Measurements from ENCODE around the gene QSOX2.
"Not testable (repeated sequence)": the region's sequence is repeated elsewhere in the genome, so short reads cannot be mapped to it uniquely, and the experiment has no call there.

The QSOX2 gene

GRCh38 chr9:136282272-136282861 lies 36.8 kb upstream of the QSOX2 start:
- no peak for DNase-seq (ENCODE audit: low read depth)

- no peak for DNase-seq (ENCODE audit: low read depth)
These were observed 36.0 kb upstream of the QSOX2 start for GRCh38 chr9:136281421-136282271.

DNA sequence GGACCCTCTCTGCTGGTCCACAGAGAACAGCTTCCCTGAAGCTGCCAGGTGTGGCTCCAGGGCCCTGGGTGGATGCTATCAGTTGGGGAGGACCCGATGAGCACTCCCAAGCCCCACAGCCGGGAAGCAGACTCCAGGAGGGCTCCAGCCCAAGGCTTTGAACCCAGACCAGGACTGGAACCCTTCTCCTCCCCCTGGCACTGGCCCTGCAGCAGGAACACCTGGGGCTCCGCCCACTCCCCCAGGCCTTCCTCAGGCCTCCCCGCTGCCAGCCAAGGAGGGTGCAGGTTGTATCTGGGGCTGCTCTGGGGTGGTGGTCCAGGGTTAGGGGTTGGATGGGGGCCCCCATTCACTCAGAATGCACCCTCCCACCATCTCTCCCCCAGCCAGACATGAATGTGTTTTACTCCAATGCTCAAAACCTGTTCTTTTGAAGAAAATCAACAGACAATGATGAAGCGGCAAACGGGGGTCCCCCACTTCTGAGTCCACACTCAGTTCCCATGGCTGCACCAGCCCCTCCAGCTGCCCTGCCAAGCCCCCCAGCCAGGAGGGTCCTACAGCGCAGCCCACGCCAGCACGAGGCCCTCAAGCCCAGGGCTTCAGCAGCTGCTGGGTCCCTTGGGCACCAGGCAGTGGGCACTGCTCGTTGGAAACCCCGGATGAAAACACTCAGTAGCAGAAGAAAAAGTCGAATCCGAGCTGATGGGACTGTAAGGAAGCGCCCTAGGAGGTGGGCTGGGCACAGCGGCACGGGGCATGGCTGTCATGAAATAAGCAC lies 35.1 kb upstream of the QSOX2 start:
- no peak for DNase-seq (ENCODE audit: low read depth)

- DNase-seq (ENCODE audit: low read depth): no peak
These were observed 33.9 kb upstream of the QSOX2 start for GRCh38 chr9:136279471-136279870.

GRCh38 chr9:136278894-136279293 lies 33.3 kb upstream of the QSOX2 start:
- no peak for DNase-seq (ENCODE audit: low read depth)

GRCh38 chr9:136278221-136278620 lies 32.6 kb upstream of the QSOX2 start:
- DNase-seq (ENCODE audit: low read depth): no peak

DNA sequence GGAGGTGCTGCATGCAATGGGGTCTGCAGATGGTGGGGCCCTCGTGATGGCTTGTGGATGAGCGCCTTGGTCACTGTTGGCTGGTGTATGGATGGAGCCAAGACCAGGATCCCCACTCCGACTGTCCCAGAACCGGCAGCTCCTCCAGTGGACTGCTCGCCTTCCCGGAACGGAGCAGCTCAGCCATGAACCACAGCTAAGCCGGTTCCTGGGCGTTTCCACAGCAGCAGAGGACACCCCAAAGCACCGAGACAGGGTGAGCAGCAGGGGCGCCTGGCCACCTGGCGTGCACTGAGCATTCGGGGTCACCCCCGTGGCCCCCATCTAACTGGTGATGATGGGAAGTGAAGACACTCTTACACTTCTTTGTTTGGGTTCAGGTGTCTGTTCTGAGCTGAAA lies 32.1 kb upstream of the QSOX2 start:
- DNase-seq (ENCODE audit: low read depth): no peak

DNA sequence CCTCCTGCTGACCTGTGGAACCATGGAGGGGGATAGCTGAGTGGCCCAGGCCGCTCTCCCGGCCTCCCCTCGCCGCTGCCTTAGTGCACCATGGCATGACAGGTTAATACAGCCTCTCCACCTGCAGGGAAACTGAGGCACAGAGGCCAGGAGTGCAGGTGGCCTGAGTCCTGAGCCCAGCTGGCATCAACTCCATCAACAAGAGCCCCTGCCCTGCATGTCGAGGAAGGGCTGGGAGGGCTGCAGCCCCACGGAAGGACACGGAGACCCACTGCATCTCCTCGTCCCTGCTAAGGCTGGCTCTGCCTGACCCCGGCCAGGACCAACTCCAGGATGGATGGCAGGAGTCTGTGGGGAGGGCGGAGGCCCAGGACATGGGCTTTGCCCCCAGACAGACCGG lies 31.1 kb upstream of the QSOX2 start:
- no peak for DNase-seq (ENCODE audit: low read depth)

GRCh38 chr9:136275655-136276429 lies 30.2 kb upstream of the QSOX2 start:
- no peak for DNase-seq (ENCODE audit: low read depth)

DNA sequence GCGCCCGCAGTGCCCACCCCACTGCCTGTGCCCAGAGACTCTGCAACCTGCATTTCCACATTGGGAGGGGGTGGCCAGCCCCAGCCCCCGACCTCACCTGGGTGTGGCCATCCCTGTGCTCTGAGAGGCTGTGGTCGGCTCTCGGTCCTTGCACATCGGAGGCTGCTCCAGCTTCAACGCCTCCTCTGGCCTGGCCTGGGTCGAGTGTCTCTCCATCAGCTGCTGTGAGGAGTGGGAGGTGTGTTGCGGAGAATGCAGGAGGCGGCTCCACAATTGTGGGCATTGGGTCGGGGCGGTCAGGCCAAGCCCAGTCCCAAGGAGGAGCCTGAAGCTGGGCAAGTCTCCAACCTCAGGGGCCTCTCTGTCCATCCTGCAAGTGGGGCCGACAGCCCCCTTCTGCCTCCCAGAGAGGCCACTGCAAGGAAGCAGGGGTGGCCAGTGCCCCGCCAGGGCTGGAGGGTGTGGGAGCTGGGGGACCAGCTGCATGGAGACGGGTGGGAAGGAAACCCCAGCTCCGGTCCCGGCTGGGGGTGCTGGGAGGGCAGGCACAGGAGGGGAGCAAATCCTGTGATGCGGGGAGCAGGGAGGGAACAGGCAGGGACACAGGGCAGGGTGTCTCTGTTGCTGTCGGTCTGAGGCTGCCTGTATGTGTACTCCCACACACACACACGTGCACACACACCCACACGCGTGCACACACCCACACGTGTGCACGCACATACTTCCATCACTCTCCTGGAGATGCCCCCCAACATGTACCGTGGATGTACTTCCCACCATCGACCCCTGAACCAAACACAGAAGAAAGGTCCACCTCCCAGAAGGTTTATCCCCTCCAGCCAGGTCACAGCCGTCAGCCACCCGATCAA lies 29.4 kb upstream of the QSOX2 start:
- no peak for DNase-seq (ENCODE audit: low read depth)

DNA sequence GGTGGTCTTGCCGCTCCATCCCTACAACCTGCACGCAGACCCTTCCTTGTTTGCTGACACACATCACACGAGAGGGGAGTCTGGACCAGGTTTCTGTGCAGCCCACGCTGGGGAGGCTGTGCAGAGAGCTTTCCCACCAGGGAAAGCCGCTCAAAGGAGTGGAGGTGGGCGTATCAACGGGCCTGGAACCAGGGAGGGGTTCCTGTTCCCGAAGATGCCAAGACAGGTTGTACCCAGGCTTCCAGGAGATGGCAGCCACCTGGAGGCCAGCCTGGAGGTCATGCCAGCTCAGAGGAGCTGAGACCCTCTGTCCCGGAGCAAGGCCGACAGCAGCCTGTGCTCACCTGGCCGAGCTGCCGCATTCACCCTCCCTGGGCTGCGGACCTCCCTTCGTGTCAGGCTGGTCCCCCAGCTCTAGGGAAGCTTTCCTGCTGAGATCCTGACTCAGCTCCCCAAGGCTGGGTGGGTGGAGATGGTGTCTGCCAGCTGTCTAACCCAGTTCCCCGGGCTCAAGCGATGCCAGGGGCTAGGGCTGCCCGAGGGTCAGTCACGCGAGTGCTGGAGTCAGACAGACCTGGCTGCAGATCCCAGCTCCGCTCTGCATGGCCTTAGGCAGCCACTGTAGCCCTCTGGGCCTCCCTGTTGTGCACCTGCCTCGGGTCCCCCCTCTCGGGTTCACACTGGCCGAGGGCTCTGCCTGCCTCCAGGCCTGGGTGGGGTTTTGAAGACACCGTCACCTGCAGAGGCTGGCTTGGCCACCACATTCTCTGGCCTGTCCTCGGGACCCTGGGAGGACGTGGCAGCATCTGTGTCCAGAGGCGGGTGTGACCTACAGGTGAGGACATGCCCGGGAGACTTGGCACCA lies 28.5 kb upstream of the QSOX2 start:
- no peak for DNase-seq (ENCODE audit: low read depth)

- DNase-seq (ENCODE audit: low read depth): no peak
These were observed 27.7 kb upstream of the QSOX2 start for GRCh38 chr9:136273244-136273865.

DNA sequence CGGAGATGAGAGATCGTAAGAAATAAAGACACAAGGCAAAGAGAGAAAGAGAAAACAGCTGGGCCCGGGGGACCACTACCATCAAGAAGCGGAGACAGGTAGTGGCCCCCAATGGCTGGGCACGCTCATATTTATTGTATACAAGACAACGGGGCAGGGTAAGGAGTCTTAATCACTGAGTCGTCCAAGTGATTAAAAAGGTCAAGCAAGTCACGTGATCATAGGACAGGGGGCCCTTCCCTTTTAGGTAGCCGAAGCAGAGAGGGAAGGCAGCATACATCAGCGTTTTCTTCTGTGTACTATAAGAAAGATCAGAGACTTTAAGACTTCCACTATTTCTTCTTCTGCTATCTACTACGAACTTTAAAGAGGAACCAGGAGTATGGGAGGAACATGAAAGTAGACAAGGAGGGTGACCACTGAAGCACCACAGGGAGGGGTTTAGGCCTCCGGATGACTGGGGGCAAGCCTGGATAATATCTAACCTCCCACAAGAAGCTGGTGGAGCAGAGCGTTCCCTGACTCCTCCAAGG lies 24.6 kb upstream of the QSOX2 start:
- DNase-seq (ENCODE audit: low read depth): no peak

- DNase-seq (ENCODE audit: low read depth): no peak
These were observed 23.1 kb upstream of the QSOX2 start for GRCh38 chr9:136268735-136269134.

DNA sequence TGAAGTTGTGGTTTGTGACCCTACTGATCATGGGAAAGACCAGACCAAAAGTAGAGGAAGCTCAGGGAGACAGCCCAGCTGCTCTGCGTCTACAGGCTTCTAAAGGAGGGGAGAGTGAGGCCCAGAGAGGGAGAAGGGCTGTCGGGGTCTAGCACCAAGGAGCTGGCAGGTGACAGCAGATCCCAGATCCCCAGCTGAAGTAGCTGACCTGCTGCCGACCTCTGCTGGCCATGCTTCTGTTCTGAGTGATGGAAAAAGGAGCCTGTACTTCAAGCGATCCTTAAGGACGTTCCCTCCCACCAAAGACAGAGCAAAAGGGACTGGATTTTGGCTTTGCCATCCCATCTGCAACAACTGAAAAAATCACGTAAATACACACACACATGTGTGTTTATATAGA lies 22.7 kb upstream of the QSOX2 start:
- DNase-seq (ENCODE audit: low read depth): no peak

DNA sequence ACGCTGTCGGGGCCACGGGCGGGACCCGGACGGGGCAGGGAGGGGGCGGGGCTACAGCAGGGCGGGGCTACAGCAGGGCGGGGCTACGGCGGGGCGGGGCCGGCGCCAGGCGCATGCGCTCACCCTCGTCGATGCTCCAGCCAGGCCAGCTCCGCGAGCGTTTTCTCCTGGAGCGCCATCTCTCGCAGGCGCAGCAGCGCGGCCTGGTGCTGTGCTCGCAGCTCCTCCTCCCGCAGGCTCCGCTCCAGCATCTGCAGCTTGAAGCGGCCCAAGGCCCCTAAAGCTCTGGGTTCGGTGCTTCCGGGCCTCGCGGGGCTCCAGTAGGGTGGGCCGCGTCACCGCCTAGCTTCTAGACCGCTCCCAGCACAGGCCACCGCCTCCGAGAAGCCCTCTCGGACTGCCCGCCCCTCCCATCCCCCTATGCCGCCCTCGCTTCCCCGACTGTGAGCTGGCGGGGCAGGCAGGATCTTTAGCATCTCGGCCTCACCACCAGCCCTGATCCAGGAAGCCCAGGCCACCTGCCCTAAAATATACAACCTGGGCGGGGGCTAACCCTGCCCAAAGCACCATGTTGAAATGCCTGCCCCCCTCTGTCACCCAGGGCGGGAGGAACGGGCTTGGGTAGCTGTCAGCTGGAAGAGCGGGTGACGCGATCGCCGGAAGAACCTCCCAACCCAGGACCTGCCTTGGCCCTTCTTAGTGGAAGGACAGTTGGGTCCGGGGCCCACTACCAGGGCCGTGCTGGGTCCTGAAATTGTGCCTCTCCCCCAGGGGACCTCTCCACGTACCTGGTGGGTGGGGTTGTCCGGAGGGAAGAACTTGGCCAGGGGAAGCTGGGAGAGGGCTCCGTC lies 21.9 kb upstream of the QSOX2 start:
- peak; percentile 74 for DNase-seq (ENCODE audit: low read depth)

GRCh38 chr9:136266641-136267040 lies 21.0 kb upstream of the QSOX2 start:
- not testable (repeated sequence) for DNase-seq (ENCODE audit: low read depth)

- no peak for DNase-seq (ENCODE audit: low read depth)
These were observed 20.1 kb upstream of the QSOX2 start for GRCh38 chr9:136265561-136266355.

All from fibroblast of gingiva (primary cell).